HG02973 (cell line): ENCODE measurements around the gene ACBD6.

Experiments
- ATAC-seq: cut with Tn5 transposase; IDR thresholded peaks from one replicate; pipeline ENCODE4 v1.9.1; 2021; ENCODE audit warnings: moderate library complexity; ENCODE audit not compliant: unreplicated experiment

Gene ACBD6

GRCh38 chr1:180272395-180272794, 230.0 kb downstream of the ACBD6 start:
- ATAC-seq = no peak

GRCh38 chr1:180271272-180272255, 230.8 kb downstream of the ACBD6 start:
- ATAC-seq = no peak

- ATAC-seq = no peak
Observed at GRCh38 chr1:180270530-180271271, 231.7 kb downstream of the ACBD6 start.

- ATAC-seq = no peak
Observed at GRCh38 chr1:180269645-180270529, 232.5 kb downstream of the ACBD6 start.

GRCh38 chr1:180268556-180269075, 233.8 kb downstream of the ACBD6 start:
- ATAC-seq = no peak

GRCh38 chr1:180267761-180268555, 234.4 kb downstream of the ACBD6 start:
- ATAC-seq = no peak

- no peak for ATAC-seq
Observed at GRCh38 chr1:180267211-180267561, 235.2 kb downstream of the ACBD6 start.

GRCh38 chr1:180266275-180267210, 235.8 kb downstream of the ACBD6 start:
- no peak for ATAC-seq

GRCh38 chr1:180265871-180266270, 236.5 kb downstream of the ACBD6 start:
- no peak for ATAC-seq

- ATAC-seq = no peak
Observed at GRCh38 chr1:180265201-180265600, 237.2 kb downstream of the ACBD6 start.

GRCh38 chr1:180264595-180264994, 237.8 kb downstream of the ACBD6 start:
- ATAC-seq = no peak

- no peak for ATAC-seq
Observed at GRCh38 chr1:180262628-180263488, 239.5 kb downstream of the ACBD6 start.

- no peak for ATAC-seq
Observed at GRCh38 chr1:180261524-180262155, 240.7 kb downstream of the ACBD6 start.

GRCh38 chr1:180261030-180261429, 241.3 kb downstream of the ACBD6 start:
- no peak for ATAC-seq

- ATAC-seq = no peak
Observed at GRCh38 chr1:180260541-180260940, 241.8 kb downstream of the ACBD6 start.

- ATAC-seq = no peak
Observed at GRCh38 chr1:180259431-180260338, 242.7 kb downstream of the ACBD6 start.
